ENCODE results near the gene STC2. TPM values are rescaled to one million over a fixed set of nuclear protein-coding genes. Genes with fewer than 3 reads are reported as not detected.
A peak's percentile ranks its signal among the peaks of the same experiment; 100 is the strongest.

The STC2 gene
- total and polyA plus RNA-seq, 7 donors: 3.3 to 40.7 (median 13.7) TPM; not detected in 2

- no peak for DNase-seq
Observed at GRCh38 chr5:173296737-173297676, 31.2 kb downstream of the STC2 start.

GRCh38 chr5:173295796-173296195, 32.4 kb downstream of the STC2 start:
- no peak for DNase-seq
- intact Hi-C loops (cut with DNase I): no loop called here
- WGBS, 2 donors: 75 to 92% methylated on average over 1 of the region's 1 CpG
- peaks cover 0 to 16% (median 14%) of the 10 kb centered on the region in 4 donors for H3K4me1 ChIP-seq
- no peak overlapping the region for H3K27ac ChIP-seq
- no peak for TF ChIP-seq POLR2A (IDR thresholded peaks at IDR 0.05)
- TF ChIP-seq EP300 (IDR thresholded peaks at IDR 0.05): no peak
- no peak for TF ChIP-seq CTCF (IDR thresholded peaks at IDR 0.05)
- no peak for TF ChIP-seq POLR2AphosphoS5 (IDR thresholded peaks at IDR 0.05)
- no peaks in the 10 kb centered on the region for H3K9me3 ChIP-seq
- no peaks in the 10 kb centered on the region for H3K27me3 ChIP-seq
- no peaks in the 10 kb centered on the region for H3K36me3 ChIP-seq
- no peak overlapping the region for H3K4me3 ChIP-seq

More at GRCh38 chr5:173296737-173297676, 31.2 kb downstream of the STC2 start:
- Histone ChIP-seq H3K9me3 (no peaks in the 10 kb centered on the region), H3K27ac (no peak overlapping the region), H3K4me1 (peaks cover 0 to 12% (median 10%) of the 10 kb centered on the region in 4 donors), H3K27me3 (no peaks in the 10 kb centered on the region), H3K4me3 (no peak overlapping the region), H3K36me3 (no peaks in the 10 kb centered on the region)
- WGBS, 2 donors: 70 to 79% methylated on average over 25 of the region's 25 CpGs
- TF ChIP-seq POLR2A (IDR thresholded peaks at IDR 0.05) (no peak), POLR2AphosphoS5 (IDR thresholded peaks at IDR 0.05) (no peak), CTCF (IDR thresholded peaks at IDR 0.05) (no peak), EP300 (IDR thresholded peaks at IDR 0.05) (no peak)
- intact Hi-C loops (cut with DNase I): no loop called here

- no peak for DNase-seq
- intact Hi-C loops (cut with DNase I): loop anchor here (1.0 to 5.0 kb wide), 3 partner anchors 38 to 279 kb away; no protein-coding TSS in a partner anchor
- 48 to 56% methylated on average over 10 of the region's 10 CpGs for WGBS, 2 donors
- Histone ChIP-seq H3K27ac (no peak overlapping the region), H3K36me3 (no peaks in the 10 kb centered on the region), H3K4me3 (no peak overlapping the region), H3K9me3 (no peaks in the 10 kb centered on the region), H3K4me1 (peaks cover 0 to 25% (median 24%) of the 10 kb centered on the region in 4 donors), H3K27me3 (no peaks in the 10 kb centered on the region)
- no peak for TF ChIP-seq POLR2AphosphoS5 (IDR thresholded peaks at IDR 0.05)
- TF ChIP-seq EP300 (IDR thresholded peaks at IDR 0.05): no peak
- no peak for TF ChIP-seq CTCF (IDR thresholded peaks at IDR 0.05)
- TF ChIP-seq POLR2A (IDR thresholded peaks at IDR 0.05): no peak
Observed at GRCh38 chr5:173294673-173295320, 33.4 kb downstream of the STC2 start.

- H3K4me1 ChIP-seq: peaks cover 0 to 25% (median 24%) of the 10 kb centered on the region in 4 donors
- 17 to 18% methylated on average over 37 of the region's 37 CpGs for WGBS, 2 donors
- intact Hi-C loops (cut with DNase I): loop anchor here (1.0 to 5.0 kb wide), 3 partner anchors 38 to 279 kb away; no protein-coding TSS in a partner anchor
- no peak for TF ChIP-seq POLR2A (IDR thresholded peaks at IDR 0.05)
- TF ChIP-seq CTCF (IDR thresholded peaks at IDR 0.05): peak; percentile 86 to 95 (median 92)
- no peak for TF ChIP-seq POLR2AphosphoS5 (IDR thresholded peaks at IDR 0.05)
- TF ChIP-seq EP300 (IDR thresholded peaks at IDR 0.05): no peak
- no peak overlapping the region for H3K27ac ChIP-seq
- peak overlapping the region in 1 of 4 donors; percentile 21 for H3K4me3 ChIP-seq
- H3K36me3 ChIP-seq: no peaks in the 10 kb centered on the region
- H3K9me3 ChIP-seq: no peaks in the 10 kb centered on the region
- H3K27me3 ChIP-seq: no peaks in the 10 kb centered on the region
- peak; percentile 81 for DNase-seq
Observed at GRCh38 chr5:173293817-173294672, 34.2 kb downstream of the STC2 start.

Data from sigmoid colon (tissue), 7 donors.